NCI-H2171 (cell line): ENCODE data around the gene ABR.
"Not testable (repeated sequence)": the region's sequence is repeated elsewhere in the genome, so short reads cannot be mapped to it uniquely, and the experiment has no call there.

Source experiments
- DNase-seq: peaks from one replicate; lab custom pipeline; 2025; lab: John Stamatoyannopoulos, UW

The ABR gene

DNA sequence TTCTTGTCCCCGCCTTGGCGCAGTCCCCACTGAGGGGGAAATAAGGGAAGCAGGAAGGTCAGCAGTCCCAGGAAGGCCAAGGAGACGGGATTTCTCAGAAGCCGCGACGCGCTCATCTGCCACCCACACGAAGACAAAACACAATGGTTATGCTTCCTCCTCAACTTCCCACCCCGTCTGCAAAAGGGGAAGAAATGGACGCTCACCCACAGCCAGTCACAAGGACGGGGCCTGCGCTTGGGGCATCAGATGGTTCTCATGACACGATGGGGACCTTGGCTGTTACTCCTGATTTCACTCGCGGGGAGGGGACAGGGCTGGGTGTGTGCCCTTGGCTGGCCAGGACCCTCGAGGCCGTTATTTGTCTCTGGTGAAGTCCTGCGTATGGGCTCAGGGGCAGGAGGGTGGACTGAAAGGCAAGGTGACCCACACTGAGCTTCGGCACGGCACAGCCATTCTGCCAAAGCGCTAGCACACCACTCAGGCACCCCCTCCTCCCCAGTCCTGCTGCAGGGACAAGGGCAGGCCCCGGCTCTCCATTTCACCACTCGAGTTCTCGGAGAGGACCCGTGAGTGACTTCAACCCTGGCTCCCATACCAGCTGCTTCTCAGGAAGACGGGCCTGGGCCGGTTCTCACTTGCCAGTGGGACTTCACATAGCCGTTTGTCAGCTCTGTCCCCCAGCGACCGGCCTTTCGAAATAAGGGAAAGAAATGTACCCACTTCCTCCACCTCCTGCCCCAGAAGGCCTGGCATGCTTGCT lies 84.5 kb downstream of the ABR start:
- no peak for DNase-seq

DNA sequence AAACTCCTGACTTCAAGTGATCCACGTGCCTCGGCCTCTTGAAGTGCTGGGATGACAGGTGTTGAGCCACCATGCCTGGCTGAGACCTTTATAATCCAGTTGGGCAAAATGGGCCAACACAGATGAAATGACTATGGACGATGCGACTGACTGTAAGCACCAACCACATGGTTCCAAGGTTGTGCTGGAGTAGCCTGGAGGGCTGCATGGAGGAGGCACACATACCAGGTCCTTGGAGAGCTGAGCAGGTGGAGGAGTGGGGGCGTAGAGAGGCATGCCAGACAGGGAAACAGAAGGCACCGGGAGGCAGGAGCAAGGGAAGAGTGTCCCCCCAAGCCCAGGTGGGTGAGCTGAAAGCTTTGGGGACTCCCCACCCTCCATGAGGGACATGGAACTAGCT lies 85.2 kb downstream of the ABR start:
- DNase-seq: no peak

DNA sequence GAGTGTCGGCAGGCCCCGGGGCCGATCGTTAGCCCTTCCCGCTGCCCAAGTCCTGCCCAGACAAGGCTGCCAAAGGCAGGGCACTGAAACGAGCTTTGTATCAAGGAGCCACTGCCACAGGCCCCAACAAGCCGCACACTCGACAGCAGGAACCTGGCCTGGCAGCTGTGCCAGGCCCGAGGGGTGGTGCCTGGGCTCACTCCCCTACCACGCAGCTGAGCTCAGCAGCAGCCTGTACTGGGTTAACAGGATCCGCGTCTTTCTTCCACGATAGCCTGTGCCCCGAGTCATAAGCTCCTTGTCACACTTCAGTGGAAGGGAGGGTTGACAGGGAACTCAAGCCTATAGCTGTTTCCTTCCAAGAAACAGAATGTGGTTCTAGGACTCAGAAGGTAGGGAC lies 87.9 kb downstream of the ABR start:
- DNase-seq: no peak

- DNase-seq: no peak
Observed at GRCh38 chr17:1091190-1091534, 88.6 kb downstream of the ABR start.

GRCh38 chr17:1090465-1091189 lies 89.2 kb downstream of the ABR start:
- no peak for DNase-seq

- DNase-seq: no peak
Observed at GRCh38 chr17:1089915-1090314, 89.9 kb downstream of the ABR start.

DNA sequence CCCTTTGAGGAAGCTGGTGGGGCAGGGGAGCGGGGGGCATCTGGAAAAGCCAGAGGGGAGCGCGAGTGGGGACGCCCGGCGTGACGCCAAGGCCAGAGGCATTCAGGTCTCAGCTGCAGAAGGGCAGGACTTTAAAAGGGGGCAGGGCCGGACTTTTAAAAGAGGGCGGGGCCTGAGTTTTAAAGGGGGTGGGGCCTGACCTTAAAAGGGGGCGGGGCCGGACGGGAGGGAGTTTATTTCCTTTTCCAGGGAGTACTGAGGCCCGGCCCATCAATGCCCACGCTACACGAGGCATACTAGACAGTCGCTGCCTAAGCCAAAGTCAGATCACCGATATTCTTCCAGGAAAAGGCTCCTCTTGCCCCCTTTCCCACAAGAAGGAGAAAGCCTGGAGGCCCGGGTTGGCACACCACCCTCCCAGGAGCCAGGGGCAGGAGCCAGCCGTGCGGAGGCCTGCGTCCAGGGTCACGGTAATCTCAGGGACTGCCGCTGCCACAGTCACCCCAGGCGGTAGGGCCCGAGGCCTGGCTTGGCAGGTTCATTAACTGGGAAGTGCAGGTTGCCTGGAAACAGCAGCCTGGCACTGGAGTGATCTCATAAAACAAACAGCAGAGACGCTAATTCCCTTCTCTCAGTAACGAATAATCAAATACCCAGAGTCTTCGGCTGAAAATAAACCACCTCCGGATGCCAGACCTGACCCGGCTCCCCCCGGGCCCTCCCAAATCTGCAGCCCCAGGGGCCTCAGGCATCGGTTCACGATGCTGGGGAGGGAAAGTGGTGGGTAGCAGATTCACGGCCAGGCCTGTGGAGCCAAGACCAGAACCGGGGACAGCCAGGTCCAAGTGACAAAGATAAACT lies 92.2 kb downstream of the ABR start:
- DNase-seq: no peak

DNA sequence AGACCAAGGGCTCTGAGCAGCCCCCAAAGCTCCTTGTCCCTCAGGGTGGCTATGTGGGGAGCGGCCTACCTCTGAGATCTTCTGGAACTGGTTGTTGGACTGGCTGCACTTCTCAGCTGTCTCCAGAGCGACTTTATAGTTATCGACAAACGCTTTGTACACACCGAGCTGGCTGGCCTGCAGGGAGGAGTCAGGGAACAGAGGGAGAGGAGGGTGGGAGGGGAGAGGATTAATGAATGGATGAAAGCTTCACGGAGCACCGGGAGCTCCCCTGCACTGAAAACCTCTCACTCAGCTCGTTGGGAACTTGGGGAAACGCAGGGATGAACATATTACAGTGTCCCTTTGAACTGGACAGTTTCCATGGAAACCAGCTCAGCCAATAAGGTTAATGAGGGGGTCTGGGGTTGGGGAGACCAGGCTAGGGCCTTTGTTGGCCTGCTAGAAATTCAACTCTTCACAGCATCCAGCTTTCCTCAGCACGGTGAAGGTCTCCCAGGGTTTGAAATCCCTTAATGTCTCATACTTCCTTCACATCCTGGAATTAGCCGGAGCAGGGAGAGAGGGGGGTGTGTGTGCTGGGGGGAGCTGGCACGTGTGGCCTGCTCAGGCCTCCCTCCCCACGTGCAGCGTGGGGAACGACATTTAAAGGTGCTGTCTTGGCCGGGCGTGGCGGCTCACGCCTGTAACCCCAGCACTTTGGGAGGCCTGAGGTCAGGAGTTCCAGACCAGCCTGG lies 96.2 kb downstream of the ABR start:
- no peak for DNase-seq

DNA sequence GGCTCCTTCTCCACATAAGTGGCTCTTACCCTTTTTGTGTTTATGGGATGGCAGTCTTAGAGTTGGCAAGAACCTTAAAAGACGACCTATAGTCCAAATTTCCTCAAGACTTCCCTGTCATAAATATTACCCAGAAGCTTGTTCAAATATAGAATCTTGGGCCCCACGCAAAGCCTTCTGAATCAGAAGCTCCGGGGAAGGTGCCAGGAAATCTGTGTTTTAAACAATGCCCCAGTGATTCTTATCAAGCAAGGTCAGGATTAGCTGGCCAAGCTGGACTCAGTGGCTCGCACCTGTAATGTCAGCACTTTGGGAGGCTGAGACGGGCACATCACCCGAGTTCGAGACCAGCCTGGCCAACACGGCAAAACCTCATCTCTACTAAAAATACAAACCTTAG lies 97.2 kb downstream of the ABR start:
- no peak for DNase-seq

DNA sequence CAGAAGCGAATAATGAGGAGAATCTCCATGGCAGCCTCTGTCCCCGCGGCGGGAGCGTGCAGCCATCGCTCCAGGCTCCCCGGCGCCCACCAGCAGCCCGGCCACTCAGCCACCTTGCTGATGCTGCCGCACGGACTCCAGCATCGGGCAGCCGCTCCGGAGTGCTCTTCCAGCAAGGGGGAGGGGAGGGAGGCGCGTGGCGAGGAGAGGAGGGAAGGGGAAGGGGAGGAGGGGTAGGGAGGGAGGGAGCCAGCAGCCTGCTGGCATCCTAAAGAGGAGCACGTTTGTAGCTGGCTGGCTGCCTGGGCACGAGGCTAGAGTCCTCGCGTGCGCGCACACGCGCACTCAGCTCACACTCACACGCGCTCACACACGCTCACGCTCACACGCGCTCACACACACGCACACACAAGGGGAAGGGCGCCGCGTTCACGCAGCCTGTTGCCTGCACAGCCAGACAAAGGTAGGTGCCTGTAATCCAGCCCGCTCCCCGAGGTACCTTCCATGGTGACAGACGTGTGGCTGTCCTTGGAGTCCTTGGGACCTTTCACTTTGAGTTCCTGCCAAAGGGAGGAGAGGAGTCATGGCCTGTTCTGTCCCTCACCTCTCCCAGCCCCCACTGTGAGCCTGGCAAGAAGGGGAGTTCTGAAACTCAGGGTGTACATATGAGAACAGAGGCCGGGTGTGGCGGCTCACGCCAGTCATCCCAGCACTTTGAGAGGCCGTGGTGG lies 100.8 kb downstream of the ABR start:
- peak; percentile 64 for DNase-seq

GRCh38 chr17:1077986-1078711 lies 101.6 kb downstream of the ABR start:
- DNase-seq: no peak

GRCh38 chr17:1077581-1077985 lies 102.2 kb downstream of the ABR start:
- no peak for DNase-seq

DNA sequence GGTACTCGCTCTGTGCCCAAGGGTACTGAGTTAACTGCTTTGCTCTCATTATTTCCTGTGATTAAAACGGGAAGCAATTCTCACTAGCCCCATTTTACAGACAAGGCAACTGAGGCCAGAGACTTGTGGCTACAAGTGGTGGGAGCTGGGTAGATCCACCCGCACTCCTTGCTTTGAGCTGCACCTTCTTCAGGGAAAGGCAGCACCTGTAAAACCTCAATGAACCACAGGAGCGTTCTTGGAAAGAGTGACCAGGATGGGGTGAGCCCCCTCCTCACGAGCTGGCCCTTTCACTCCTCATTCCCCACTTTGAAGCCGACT lies 102.8 kb downstream of the ABR start:
- DNase-seq: no peak

DNA sequence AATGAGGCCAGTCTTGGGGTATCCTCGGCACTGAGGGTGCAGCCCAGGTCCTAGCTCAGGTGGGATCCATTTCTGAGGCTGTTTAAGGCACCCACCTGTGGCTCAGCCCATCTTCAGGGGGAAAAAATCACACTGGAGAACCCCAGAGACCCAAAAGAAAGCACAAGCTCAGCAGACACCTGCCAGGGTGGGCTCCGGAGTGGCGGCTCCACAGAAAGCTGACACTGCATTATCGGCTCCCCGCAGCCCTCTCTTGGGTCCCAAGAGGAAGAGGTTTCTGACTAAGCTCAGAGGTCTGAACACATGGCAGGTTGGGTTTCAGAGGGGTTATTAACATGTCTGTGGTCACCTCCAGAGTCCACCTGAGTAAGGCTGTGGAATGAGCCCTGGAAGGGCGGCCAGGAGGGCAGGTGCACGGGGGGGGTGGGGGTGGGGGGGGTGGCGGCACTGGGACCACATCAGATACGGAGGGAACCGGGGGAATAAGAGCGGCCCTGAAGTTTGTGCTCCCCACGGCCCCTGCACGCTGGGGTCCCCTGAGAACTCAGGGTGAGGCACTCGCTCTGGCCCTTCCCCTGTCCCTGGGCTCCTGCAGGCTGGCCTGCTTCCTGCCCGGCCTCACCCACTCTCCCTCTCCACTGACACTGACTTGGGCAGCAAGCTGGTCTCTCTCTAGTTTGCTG lies 103.3 kb downstream of the ABR start:
- no peak for DNase-seq

DNA sequence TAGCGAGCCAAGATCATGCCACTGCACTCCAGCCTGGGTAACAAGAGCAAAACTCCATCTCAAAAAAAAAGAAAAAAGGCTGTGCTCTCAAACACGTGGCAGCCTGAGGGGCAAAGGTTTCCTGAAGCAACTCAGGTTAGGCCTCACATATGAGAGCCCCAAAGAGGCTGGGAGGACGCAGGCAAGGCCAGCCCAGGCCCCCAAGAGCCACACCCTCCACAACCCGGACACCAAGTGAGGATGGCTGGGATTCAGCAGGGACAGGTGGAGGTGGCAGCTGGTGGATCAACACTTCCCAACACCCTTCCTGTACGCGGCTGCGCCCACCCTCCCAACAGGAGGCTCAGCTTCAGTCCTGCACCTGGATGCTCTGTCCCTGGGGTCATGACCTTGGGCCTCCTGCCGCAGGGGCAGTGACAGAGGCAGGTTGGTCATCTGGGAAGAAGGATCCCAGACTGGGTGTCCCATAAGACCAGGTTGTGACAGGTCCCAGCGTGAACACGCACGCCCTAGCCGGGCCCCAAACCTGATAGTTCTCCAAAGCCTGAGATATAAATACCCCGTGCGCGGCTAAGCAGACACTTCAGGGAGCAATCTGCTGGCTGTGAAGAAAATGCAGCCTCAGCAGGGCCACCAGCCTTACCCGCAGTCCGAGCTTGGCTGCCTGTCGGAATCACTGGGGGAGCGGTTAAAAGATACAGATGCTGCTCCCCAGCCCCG lies 104.7 kb downstream of the ABR start:
- peak; percentile 66 for DNase-seq

DNA sequence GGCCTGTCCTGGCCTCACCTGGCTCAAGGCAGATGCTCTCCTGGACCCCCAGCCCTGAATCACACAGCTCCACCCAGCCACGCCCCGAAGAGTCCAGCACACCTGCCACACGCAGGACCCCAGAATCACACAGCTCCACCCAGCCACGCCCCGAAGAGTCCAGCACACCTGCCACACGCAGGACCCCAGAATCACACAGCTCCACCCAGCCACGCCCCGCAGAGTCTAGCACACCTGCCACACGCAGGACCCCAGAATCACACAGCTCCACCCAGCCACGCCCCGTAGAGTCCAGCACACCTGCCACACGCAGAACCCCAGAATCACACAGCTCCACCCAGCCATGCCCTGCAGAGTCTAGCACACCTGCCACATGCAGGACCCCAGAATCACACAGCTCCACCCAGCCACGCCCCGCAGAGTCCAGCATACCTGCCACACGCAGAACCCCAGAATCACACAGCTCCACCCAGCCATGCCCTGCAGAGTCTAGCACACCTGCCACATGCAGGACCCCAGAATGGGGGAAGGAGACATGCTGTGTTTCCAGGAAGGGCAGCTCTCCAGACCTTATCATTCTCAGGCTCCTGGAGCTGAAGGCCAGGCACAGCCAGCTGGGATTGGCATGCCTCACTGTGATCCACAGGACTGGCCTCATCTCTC lies 105.7 kb downstream of the ABR start:
- not testable (repeated sequence) for DNase-seq

DNA sequence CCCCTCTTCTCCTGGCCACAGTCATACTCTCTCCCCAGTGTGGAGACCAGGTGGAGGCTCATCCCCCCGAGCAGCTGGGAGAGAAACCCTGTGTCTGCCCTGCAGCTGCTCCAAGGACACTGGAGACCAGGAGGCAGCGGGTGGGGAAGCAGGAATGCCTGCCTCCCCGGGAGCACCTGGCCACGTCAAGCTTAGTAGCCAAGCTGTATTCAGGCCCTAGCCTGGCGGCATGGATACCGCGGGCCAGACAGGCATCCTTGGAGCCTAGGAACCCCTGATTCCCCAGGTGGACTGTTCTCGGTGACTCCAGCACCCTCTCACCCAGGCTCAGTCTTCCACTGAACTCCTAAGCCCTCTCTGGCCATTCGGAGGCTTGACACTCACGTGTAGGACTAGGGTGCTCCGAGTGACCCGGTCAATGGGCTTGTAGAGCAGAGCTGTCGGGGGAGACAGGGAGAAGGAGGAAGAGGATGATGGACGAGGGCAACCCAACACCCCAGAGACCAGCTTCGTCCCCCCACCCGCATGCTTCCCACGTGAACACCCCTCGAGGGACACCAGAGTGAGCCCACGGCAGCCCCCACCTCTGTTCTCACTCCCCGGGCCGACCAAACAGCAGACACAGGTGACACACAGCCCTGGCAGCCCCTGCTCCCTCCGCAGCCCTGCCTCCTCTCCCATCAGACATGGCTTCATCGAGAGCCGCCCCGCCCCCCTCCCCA lies 106.4 kb downstream of the ABR start:
- DNase-seq: peak; percentile 36

- DNase-seq: no peak
Observed at GRCh38 chr17:1072551-1072961, 107.2 kb downstream of the ABR start.
